DOHH2 (cell line): ENCODE results near the gene DDN.

Source experiments
- H3F3A ChIP-seq: fragments of 200-600 bp; sonication (generic), shearing (Covaris generic); 2 replicates; pipeline ENCODE4 v1.6.0; 2016; ENCODE audit warnings: antibody characterized with exemption, mild to moderate bottlenecking; ENCODE audit not compliant: control insufficient read depth, insufficient read depth
- H3K27ac ChIP-seq: fragments of 200-600 bp; sonication (generic); 2 replicates; pipeline ENCODE4 v1.5.1; 2014; ENCODE audit warnings: low read depth, mild to moderate bottlenecking, low read length, moderate library complexity
- H3K27me3 ChIP-seq: fragments of 200-600 bp; sonication (generic); 2 replicates; pipeline ENCODE4 v1.6.1; 2014; ENCODE audit warnings: mild to moderate bottlenecking, low read length, mixed read lengths; ENCODE audit not compliant: control insufficient read depth
- H3K36me3 ChIP-seq: fragments of 200-600 bp; sonication (generic); 2 replicates; pipeline ENCODE4 v1.6.1; 2014; ENCODE audit warnings: mild to moderate bottlenecking, low read length, moderate library complexity, mixed read lengths; ENCODE audit not compliant: control insufficient read depth
- H3K4me1 ChIP-seq: fragments of 200-600 bp; sonication (generic); 2 replicates; pipeline ENCODE4 v1.6.1; 2014; ENCODE audit warnings: mild to moderate bottlenecking, low read length, mixed read lengths; ENCODE audit not compliant: control insufficient read depth
- H3K4me2 ChIP-seq: fragments of 200-600 bp; sonication (generic); 2 replicates; pipeline ENCODE4 v1.6.0; 2014; ENCODE audit warnings: mild to moderate bottlenecking, low read length, moderate library complexity
- H3K4me3 ChIP-seq: fragments of 200-600 bp; sonication (generic); 2 replicates; pipeline ENCODE4 v1.5.1; 2014; ENCODE audit warnings: mild to moderate bottlenecking, low read length, mixed read lengths
- H3K79me2 ChIP-seq: fragments of 200-600 bp; sonication (generic); 2 replicates; pipeline ENCODE4 v1.6.1; 2014; ENCODE audit warnings: mild to moderate bottlenecking, low read length, mixed read lengths; ENCODE audit not compliant: control insufficient read depth
- H3K9me2 ChIP-seq: fragments of 200-600 bp; sonication (generic); replicated peaks from 2 replicates; pipeline ENCODE4 v1.6.1; 2014; ENCODE audit warnings: mild to moderate bottlenecking, low read length, mixed read lengths; ENCODE audit not compliant: control insufficient read depth
- H3K9me3 ChIP-seq: fragments of 200-600 bp; sonication (generic); 2 replicates; pipeline ENCODE4 v1.6.1; 2014; ENCODE audit warnings: antibody characterized with exemption, low read length, mixed read lengths; ENCODE audit not compliant: control insufficient read depth, insufficient read depth
- H4K20me1 ChIP-seq: fragments of 200-600 bp; sonication (generic); 2 replicates; pipeline ENCODE4 v1.6.0; 2014; ENCODE audit warnings: low read depth, mild to moderate bottlenecking, antibody characterized with exemption, low read length, moderate library complexity; ENCODE audit not compliant: control insufficient read depth, insufficient read depth
- CTCF ChIP-seq: fragments of 200-600 bp; sonication (generic); IDR thresholded peaks from one replicate; pipeline ENCODE4 v1.5.1; 2014; ENCODE audit warnings: antibody characterized with exemption, mild to moderate bottlenecking, low read depth, low read length; ENCODE audit not compliant: poor library complexity, severe bottlenecking
- EZH2phosphoT487 ChIP-seq: fragments of 200-600 bp; sonication (generic); IDR thresholded peaks from 2 replicates; pipeline ENCODE4 v1.6.1; 2017; ENCODE audit warnings: borderline replicate concordance, mild to moderate bottlenecking, antibody characterized with exemption, low read length, moderate library complexity, mixed read lengths

The DDN gene

GRCh38 chr12:49023812-49024211, 24.6 kb upstream of the DDN start:
- TF ChIP-seq CTCF (no peak), EZH2phosphoT487 (no peak)
- H3K4me2 ChIP-seq, result no peak overlapping the region
- no peak overlapping the region for H3K27ac ChIP-seq
- peaks cover 18% of the 10 kb centered on the region for H3F3A ChIP-seq
- no peaks in the 10 kb centered on the region for H4K20me1 ChIP-seq
- H3K79me2 ChIP-seq, result no peaks in the 10 kb centered on the region
- no peak overlapping the region for H3K4me3 ChIP-seq
- H3K9me2 ChIP-seq, result no peaks in the 10 kb centered on the region
- H3K36me3 ChIP-seq, result peaks cover 79% of the 10 kb centered on the region
- H3K27me3 ChIP-seq, result no peaks in the 10 kb centered on the region
- H3K9me3 ChIP-seq, result no peaks in the 10 kb centered on the region
- H3K4me1 ChIP-seq, result peaks cover 17% of the 10 kb centered on the region

GRCh38 chr12:49022558-49023178, 23.5 kb upstream of the DDN start:
- Histone ChIP-seq H3F3A (peaks cover 18% of the 10 kb centered on the region), H3K36me3 (peaks cover 68% of the 10 kb centered on the region), H3K4me2 (no peak overlapping the region), H3K4me3 (no peak overlapping the region), H4K20me1 (no peaks in the 10 kb centered on the region), H3K4me1 (peaks cover 20% of the 10 kb centered on the region), H3K27ac (no peak overlapping the region), H3K9me3 (no peaks in the 10 kb centered on the region), H3K27me3 (no peaks in the 10 kb centered on the region), H3K79me2 (peaks cover 7% of the 10 kb centered on the region), H3K9me2 (no peaks in the 10 kb centered on the region)
- TF ChIP-seq EZH2phosphoT487, result no peak
- no peak for TF ChIP-seq CTCF

- peaks cover 23% of the 10 kb centered on the region for H3F3A ChIP-seq
- no peaks in the 10 kb centered on the region for H3K9me2 ChIP-seq
- H3K27ac ChIP-seq, result no peak overlapping the region
- no peaks in the 10 kb centered on the region for H4K20me1 ChIP-seq
- H3K4me2 ChIP-seq, result no peak overlapping the region
- H3K79me2 ChIP-seq, result peaks cover 20% of the 10 kb centered on the region
- no peak overlapping the region for H3K4me3 ChIP-seq
- H3K36me3 ChIP-seq, result peaks cover 68% of the 10 kb centered on the region
- peaks cover 28% of the 10 kb centered on the region for H3K4me1 ChIP-seq
- TF ChIP-seq CTCF (no peak), EZH2phosphoT487 (no peak)
- no peaks in the 10 kb centered on the region for H3K9me3 ChIP-seq
- no peaks in the 10 kb centered on the region for H3K27me3 ChIP-seq
These were observed 22.2 kb upstream of the DDN start for GRCh38 chr12:49021292-49021915.
